ENCODE data around the gene A2M.

Gene A2M

DNA sequence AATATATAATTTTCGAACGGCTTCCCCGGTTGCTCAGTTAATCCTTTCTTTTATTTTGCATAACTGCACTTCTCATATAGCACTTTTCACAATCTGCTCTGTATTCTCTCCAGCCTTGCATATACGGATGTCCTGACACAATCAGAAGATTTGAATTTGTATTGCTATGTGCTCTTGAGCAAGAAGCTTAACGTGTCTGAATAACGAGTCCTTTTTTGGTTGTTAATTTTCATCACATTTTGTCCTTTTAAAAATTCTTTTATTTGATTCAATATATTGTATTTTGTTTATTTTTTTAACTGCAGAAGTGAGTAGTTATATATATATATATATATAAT lies 17.6 kb downstream of the A2M start:
- DNase-seq: no peak

- no peak for DNase-seq
Observed at GRCh38 chr12:9096563-9097176, 19.0 kb downstream of the A2M start.

DNA sequence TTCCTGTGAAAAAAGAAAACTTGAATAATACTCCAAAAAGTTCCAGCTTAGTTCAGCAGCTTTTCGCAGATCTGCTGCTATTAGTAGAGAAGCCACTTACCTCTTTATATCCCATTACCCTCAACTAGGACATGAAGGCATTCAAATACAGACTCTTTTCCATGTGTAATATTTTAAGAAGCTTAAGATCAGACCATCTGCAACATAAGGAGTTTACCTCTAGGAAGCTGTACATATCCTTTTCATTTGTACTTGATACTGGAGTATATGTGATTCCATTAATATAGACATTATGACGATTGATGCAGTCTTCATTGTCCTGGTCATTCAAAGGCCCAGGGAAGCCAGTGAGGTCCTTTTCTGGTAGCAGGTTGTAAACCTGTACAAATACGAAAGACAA lies 20.4 kb downstream of the A2M start:
- no peak for DNase-seq

GRCh38 chr12:9094512-9095206 lies 21.1 kb downstream of the A2M start:
- DNase-seq: no peak

DNA sequence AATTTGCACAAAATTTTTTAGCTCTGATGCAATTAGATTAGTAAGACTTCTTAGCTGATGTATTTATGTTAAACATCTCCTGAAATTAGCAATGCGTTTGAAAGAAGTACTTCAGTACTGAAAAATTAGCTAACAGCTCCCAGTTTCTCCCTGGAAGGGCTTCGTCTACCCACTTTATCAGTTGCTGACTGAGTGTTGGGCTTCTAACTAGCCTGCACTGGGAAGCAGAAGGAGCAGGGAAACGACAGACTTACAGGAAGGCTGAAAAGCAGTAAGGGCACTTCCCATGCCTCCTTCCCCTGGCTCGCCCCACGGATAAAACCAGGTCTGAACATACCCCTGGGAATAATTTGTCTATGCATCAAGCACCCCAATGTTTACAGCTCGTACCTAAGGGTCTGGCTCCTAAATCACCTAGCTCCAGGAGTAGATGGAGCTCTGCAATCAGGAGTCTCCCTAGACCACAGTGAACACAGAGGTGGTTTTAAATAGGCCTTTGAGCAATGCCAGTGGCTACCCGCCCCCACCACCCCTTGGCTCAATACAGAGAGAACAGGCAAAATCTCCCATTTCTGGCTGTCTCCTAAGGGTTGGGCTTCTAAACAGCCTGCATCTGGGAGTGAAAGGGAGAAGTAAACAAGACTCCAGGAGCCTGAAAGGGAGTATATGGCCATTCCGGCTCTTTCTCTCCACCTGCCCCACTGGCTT lies 23.7 kb downstream of the A2M start:
- no peak for DNase-seq

- no peak for DNase-seq
Observed at GRCh38 chr12:9090220-9090619, 25.5 kb downstream of the A2M start.

GRCh38 chr12:9087087-9087835 lies 28.5 kb downstream of the A2M start:
- DNase-seq: no peak

GRCh38 chr12:9086087-9086486 lies 29.6 kb downstream of the A2M start:
- DNase-seq: no peak

GRCh38 chr12:9084417-9084816 lies 31.3 kb downstream of the A2M start:
- DNase-seq: no peak

DNA sequence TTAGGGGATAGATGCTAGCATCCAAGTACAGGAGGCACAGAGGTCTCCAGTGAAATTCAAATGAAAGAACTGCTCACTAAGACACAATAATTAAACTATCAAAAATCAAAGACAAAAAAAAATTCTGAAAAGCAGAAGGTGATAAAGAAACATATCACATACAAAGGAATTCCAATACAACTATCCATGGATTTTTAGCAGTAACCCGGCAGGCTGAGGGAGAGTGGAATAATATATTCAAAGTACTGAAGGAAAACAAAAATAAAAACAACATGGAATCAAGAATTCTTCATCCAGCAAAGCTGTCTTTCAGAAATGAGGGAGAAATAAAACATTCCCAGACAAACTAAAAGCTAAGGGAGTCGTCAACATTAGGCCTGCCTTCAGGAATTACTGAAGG lies 31.9 kb downstream of the A2M start:
- DNase-seq: no peak

GRCh38 chr12:9081667-9082427 lies 33.9 kb downstream of the A2M start:
- no peak for DNase-seq

- DNase-seq: no peak
Observed at GRCh38 chr12:9079883-9080675, 35.6 kb downstream of the A2M start.

- no peak for DNase-seq
Observed at GRCh38 chr12:9079082-9079481, 36.6 kb downstream of the A2M start.

- DNase-seq: no peak
Observed at GRCh38 chr12:9077152-9078031, 38.3 kb downstream of the A2M start.

GRCh38 chr12:9076733-9077132 lies 39.0 kb downstream of the A2M start:
- DNase-seq: no peak

DNA sequence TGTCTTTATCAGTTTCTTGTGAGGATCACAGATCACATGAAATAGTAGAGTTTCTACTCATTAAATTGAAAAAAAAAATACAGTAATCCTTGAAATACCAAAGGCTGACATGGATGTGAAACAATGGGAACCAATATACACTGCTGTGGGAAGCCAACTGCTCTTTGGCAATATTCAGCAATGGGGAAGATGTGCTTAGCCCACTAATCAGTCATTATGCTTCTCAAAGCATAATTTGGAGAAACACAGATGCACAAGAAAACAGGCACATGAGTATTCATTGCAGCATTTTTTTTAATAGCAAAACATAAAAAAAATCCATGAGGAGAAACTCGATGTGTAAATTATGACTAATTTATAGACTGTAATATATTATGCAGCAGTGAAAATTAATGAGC lies 40.6 kb downstream of the A2M start:
- DNase-seq: no peak

- DNase-seq: no peak
Observed at GRCh38 chr12:9074484-9075137, 41.1 kb downstream of the A2M start.

- DNase-seq: no peak
Observed at GRCh38 chr12:9073076-9073475, 42.6 kb downstream of the A2M start.

GRCh38 chr12:9072481-9073038 lies 43.2 kb downstream of the A2M start:
- no peak for DNase-seq

- DNase-seq: no peak
Observed at GRCh38 chr12:9071969-9072368, 43.8 kb downstream of the A2M start.

Measured in eye (tissue), 1 donor.